Activated naive CD8-positive, alpha-beta T cell (primary cell): ENCODE results near the gene HIVEP2.

Source experiments
- H3K27ac Mint-ChIP-seq: one replicate; pipeline ENCODE4 v1.8.0; 2021; ENCODE audit warnings: mixed read lengths
- H3K27me3 Mint-ChIP-seq: one replicate; pipeline ENCODE4 v1.8.0; 2021; ENCODE audit warnings: mixed read lengths
- H3K36me3 Mint-ChIP-seq: one replicate; pipeline ENCODE4 v1.8.0; 2021; ENCODE audit warnings: mixed read lengths
- H3K4me1 Mint-ChIP-seq: one replicate; pipeline ENCODE4 v1.8.0; 2021; ENCODE audit warnings: low read depth, mixed read lengths
- H3K4me3 Mint-ChIP-seq: one replicate; pipeline ENCODE4 v1.8.0; 2021; ENCODE audit warnings: mild to moderate bottlenecking, mixed read lengths
- H3K9me3 Mint-ChIP-seq: one replicate; pipeline ENCODE4 v1.8.0; 2021; ENCODE audit warnings: low read depth, mixed read lengths

The HIVEP2 gene

DNA sequence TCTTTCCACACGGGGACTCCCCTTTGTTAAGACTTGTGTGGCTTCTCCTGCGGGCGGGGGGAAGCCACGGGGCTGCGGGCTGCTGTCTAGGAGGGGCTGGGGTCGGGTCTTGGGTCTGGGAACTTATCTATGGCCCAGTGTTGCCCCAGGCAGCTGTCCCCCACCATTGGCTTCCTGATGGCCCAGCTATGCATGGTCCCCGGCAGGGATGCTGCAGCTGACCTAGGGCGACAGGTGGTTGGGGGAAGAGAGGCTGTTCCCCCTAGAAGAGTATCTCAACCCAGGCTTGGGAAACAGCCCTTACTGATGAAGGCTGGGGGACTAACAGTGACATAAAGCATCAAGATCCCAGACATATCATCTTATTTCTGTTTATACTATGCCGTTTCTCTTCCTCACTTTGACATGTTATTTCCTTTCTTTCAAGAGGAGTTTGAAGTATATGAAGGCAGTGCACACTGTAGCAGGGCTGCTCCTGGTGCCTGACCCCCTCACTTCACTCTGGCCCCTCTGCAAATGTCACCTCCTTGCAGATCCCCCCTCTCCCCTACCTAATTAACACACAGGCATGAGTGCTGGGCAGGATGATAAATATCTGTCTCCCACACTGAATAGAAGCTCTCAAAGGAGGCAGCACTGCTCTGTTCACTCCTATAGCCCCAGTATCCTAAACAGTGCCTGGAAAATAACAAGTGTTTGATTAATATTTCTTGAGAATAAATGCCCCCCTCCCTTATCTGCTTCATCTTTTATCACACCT lies 87.0 kb downstream of the HIVEP2 start:
- no peaks in the 10 kb centered on the region for H3K27me3 Mint-ChIP-seq
- H3K27ac Mint-ChIP-seq: peak overlapping the region; percentile 96
- peak overlapping the region; percentile 83 for H3K4me3 Mint-ChIP-seq
- H3K36me3 Mint-ChIP-seq: peaks cover 14% of the 10 kb centered on the region
- H3K4me1 Mint-ChIP-seq: peaks cover 84% of the 10 kb centered on the region
- no peaks in the 10 kb centered on the region for H3K9me3 Mint-ChIP-seq

DNA sequence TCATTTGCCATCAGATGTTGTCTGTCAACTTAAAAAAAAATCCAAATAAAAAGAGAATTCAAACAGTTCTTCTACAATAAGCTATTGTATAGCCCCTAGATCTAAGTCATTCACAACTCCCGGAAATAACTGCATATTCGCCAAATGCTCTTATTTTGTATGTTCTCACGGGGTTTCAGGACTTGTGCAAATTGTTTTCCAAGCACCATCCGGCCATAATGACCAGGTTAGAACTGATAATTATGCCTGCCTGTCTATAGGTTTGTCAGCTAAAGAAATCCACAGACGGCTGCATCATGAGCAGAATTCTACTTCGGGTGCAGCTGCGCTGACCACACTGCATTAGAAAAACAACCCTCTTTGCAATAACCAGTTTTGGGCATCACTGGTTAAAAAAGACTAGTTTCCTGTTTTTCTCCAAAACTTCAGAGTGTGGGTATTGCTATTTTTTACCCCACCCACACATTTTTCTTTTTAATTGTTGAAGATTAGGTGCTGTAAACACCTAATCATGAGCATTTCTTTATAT lies 87.7 kb downstream of the HIVEP2 start:
- no peaks in the 10 kb centered on the region for H3K9me3 Mint-ChIP-seq
- no peaks in the 10 kb centered on the region for H3K27me3 Mint-ChIP-seq
- peak overlapping the region; percentile 96 for H3K27ac Mint-ChIP-seq
- H3K4me3 Mint-ChIP-seq: peak overlapping the region; percentile 83
- H3K4me1 Mint-ChIP-seq: peaks cover 90% of the 10 kb centered on the region
- peaks cover 18% of the 10 kb centered on the region for H3K36me3 Mint-ChIP-seq

DNA sequence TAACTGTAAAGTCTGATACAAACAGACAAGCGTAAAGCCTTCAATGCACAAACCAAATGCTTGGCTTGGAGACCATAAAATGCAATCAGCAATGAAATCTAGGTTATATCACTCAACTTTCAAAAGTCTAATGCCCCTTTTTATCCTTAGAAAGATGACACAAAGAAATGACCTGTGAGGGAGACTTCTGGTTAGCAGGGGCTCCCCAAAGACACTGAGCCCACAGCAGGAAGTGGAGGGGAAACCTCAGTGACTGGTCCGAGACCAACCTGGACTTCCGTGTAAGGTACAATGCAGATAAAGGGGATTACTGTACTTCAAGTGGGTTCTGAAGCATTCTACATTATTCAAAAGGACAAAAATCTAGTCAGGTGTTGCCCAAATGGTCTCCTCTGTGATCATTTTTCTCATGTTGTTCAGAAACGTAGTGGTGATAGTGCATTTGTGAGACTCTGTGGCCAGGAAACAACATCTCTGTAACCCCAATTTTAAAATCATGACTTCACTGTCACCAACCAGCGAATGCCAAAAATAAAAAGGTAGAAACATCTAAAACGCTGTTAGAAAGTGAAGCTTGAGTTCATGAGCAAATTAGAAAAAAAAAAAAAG lies 88.2 kb downstream of the HIVEP2 start:
- Mint-ChIP-seq H3K27ac (peak overlapping the region; percentile 96), H3K27me3 (no peaks in the 10 kb centered on the region), H3K36me3 (peaks cover 18% of the 10 kb centered on the region), H3K9me3 (no peaks in the 10 kb centered on the region), H3K4me3 (peak overlapping the region; percentile 83), H3K4me1 (peaks cover 93% of the 10 kb centered on the region)

DNA sequence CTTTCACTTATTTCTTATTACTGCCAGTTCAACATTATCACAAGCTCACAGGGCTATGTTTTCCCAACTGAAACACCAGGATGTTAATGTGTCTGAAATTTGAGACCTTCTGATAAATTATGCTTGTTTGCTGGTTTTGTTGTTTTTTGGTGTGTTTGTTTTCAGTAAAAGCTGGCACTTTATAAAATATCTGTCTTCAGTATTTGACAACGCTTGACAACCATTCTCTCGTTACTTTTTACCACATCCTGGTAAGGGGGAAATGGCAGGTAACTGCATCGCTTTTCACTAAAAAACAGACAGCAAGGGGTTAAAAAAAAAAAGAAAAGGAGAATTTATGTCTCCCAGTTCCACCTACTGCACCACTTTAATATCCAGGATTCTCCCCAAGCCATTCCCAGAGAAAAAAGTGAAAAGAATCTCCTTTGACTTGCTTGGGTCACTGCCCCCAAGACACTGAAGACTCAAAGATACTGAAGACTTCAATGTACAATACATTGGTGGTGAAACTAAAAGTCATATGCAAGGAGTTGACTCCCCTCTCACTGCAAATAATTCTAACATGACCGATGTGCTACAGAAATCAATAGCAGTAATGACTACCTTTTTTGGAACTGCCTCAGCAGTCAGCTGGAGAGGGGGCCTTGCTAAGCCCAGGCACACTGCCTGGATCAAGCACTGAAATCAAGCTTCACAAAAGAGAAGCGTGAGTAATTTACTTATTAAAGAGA lies 88.9 kb downstream of the HIVEP2 start:
- H3K4me3 Mint-ChIP-seq: peak overlapping the region; percentile 83

DNA sequence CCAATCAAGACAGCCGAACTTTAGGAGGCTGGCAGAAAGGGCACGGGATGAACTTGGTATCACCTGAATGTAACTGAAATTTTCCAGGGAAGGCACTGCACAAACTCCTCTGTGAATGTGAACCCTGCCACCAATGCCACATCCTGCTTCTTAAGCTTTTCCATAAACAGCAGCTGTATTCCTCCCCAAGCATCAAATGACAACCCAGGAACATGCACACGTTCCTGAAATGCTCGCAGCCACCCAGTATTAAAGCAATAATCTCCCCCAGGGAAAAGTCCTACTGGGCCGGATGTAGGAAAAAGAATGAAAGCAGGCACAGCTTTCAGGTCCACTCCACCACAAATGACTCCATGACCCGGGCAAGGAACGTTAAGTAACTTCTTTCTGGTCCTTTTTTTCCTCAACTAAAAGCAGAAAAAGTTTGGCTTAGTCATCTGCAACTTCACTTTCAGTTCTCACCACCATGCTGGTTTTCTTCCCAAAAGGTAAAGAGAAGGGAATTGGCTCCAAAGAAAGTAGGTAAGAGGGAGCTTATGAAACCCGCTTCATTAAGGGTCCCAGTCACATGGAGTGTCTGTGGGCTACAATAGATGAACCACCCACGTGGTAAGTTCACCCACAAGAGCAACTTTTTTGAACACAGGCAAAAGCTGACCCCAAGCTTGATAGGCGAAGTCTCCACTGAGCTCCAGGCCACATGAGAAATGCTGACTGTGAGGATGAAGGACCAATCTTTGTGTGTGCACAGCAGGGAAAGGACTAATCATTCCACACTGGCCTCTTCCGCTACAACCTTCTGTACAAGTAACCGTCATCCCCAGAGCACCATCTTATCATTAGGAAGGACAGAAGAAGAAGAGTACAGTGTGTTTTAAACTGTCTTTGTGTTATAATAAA lies 90.1 kb downstream of the HIVEP2 start:
- Mint-ChIP-seq H3K9me3 (no peaks in the 10 kb centered on the region), H3K27me3 (no peaks in the 10 kb centered on the region), H3K36me3 (peaks cover 17% of the 10 kb centered on the region), H3K27ac (peak overlapping the region; percentile 96), H3K4me1 (peaks cover 95% of the 10 kb centered on the region), H3K4me3 (peak overlapping the region; percentile 83)

More for the DNA sequence above, 88.9 kb downstream of the HIVEP2 start:
- H3K27me3 Mint-ChIP-seq: no peaks in the 10 kb centered on the region
- peaks cover 93% of the 10 kb centered on the region for H3K4me1 Mint-ChIP-seq
- H3K36me3 Mint-ChIP-seq: peaks cover 18% of the 10 kb centered on the region
- no peaks in the 10 kb centered on the region for H3K9me3 Mint-ChIP-seq
- peak overlapping the region; percentile 96 for H3K27ac Mint-ChIP-seq

DNA sequence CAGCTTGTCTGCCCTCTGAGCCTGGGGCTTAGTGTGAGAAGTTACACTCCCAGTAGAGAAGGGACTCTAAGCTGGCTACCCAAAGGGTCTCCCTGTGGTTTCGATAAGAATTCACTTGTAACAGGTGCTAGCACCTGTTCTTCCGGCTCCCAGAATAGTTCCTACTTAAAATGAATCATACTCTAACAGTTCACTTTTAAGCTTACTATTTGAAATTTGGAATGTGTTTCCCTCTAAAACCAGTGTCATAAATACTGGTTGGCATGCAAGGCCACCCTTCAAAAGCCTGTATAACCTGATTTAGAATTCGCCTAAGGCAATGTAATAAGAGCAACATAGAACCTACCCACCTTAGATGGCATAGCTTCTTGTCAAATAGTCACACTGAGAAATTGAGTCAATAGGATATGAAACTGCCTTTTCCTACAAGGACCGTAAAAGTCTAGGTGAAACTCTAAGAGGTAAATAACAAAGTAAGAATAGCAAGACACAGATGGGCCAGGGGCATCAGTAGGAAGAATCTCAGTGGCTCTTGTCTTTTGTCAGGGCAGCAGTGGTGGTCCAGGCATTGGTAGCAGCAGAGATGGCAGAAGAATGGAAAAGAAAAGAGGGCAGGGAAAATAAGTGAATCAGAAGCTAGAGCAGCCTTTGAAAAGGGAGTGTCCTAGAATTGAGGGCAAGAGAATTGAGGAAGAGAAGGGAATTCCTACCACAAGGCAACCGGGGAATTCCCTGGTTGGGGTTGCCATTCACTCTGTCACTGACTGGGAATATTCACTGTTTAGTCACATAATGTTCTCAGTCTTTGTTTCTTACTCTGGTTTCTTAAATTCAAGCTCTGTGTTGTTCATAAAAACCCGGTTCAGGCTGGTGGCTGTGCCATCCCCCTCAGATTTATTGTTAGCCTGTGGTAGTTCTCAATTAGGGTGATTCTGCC lies 91.5 kb downstream of the HIVEP2 start:
- peak overlapping the region; percentile 83 for H3K4me3 Mint-ChIP-seq
- peaks cover 96% of the 10 kb centered on the region for H3K4me1 Mint-ChIP-seq
- H3K27me3 Mint-ChIP-seq: no peaks in the 10 kb centered on the region
- H3K9me3 Mint-ChIP-seq: no peaks in the 10 kb centered on the region
- peaks cover 18% of the 10 kb centered on the region for H3K36me3 Mint-ChIP-seq
- H3K27ac Mint-ChIP-seq: peak overlapping the region; percentile 96

DNA sequence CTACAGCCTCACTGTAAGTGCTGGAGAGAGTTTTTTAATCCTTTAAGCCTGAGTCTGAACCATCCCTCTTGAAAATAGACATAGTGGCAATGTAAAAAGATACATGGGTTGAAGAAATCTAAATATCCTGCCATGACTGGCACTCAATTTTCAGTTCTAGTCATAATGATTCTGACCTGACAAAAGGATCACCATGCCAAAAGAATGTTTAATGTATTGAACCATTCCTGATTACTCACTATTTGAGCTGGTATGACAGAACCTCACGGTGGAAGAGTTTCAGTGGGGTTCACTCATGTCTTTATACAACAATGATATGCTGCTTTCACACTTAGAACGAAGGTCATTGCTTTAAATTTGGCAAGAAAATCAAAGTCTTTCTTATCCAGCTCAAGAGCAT lies 93.4 kb downstream of the HIVEP2 start:
- peak overlapping the region; percentile 78 for H3K4me3 Mint-ChIP-seq
- no peaks in the 10 kb centered on the region for H3K27me3 Mint-ChIP-seq
- peaks cover 18% of the 10 kb centered on the region for H3K36me3 Mint-ChIP-seq
- H3K27ac Mint-ChIP-seq: peak overlapping the region; percentile 94
- H3K9me3 Mint-ChIP-seq: no peaks in the 10 kb centered on the region
- H3K4me1 Mint-ChIP-seq: peaks cover 97% of the 10 kb centered on the region

DNA sequence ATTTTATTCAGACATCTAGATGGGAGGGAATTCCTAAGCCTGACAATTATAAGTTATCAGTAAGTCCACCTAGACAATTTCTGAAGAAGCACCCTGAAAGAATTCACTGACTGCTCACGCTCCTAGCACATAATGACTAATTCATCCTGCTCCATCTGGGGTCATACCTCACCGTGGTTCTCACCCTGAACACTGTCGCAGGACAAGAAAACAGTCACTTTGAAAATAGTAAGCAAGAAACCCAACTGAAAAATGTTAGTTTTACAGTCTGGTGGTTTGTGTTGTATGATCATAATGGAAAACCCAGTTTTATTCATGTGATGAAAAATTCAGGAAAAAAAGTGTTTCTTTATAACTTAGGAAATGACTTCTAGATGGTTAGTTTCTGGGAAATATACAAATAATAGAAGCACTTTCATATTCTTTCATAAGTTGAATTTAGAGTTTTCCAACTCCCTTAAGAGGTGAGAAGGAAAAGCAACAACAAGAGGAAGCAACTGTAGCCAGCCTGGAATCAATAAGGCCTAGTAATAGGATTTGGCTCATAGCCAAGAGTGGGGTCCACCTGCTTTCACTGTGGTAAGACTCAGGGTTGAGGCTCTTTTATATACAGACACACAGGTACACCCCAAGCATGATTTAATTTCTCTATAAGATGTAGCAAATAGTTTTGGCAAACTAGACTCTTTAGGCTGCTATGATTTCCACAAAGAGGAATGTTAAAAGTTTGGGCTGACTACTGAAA lies 94.1 kb downstream of the HIVEP2 start:
- Mint-ChIP-seq H3K36me3 (peaks cover 19% of the 10 kb centered on the region), H3K9me3 (no peaks in the 10 kb centered on the region), H3K27ac (peak overlapping the region; percentile 94), H3K4me1 (peaks cover 97% of the 10 kb centered on the region), H3K27me3 (no peaks in the 10 kb centered on the region), H3K4me3 (peak overlapping the region; percentile 78)

DNA sequence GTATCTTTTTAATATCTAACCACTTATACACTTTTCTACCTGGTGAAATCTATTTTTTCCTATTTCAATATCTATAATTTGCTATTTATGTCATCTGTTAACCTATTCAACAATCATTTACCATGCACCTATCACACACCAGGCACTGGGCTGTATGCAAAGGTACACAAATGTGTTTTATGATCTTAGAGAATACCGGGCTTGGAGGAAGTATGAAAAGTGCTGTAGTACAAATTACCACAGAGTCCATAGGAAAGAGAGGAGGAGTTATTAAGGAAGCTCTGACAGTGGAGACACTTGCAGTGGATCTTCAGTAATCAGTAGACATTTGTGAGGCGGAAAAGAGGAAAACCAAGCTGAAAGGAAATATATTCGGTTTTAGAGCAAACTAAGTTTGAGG lies 96.0 kb downstream of the HIVEP2 start:
- H3K9me3 Mint-ChIP-seq: no peaks in the 10 kb centered on the region
- no peaks in the 10 kb centered on the region for H3K27me3 Mint-ChIP-seq
- peak overlapping the region; percentile 100 for H3K27ac Mint-ChIP-seq
- H3K4me1 Mint-ChIP-seq: peaks cover 97% of the 10 kb centered on the region
- H3K36me3 Mint-ChIP-seq: peaks cover 16% of the 10 kb centered on the region
- peak overlapping the region; percentile 30 for H3K4me3 Mint-ChIP-seq

DNA sequence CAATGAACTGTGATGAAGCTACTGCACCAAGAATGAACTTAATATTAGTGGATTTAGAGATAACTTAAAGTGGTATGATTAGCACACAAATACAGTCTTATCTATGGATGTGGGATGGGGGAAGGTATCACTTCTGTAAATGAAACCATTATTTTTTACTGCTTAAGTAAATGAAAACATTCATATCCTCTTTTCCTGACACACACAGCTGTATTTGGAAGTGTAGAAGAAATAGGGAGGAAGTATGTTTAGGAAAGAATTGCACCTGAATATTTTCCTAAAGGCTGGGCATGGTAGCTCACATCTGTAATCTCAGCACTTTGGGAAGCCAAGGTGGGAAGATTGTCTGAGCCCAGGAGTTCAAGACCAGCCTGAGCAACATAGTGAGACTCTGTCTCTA lies 96.8 kb downstream of the HIVEP2 start:
- Mint-ChIP-seq H3K27me3 (no peaks in the 10 kb centered on the region), H3K9me3 (no peaks in the 10 kb centered on the region), H3K4me3 (peak overlapping the region; percentile 34), H3K27ac (peak overlapping the region; percentile 100), H3K4me1 (peaks cover 97% of the 10 kb centered on the region), H3K36me3 (peaks cover 11% of the 10 kb centered on the region)

DNA sequence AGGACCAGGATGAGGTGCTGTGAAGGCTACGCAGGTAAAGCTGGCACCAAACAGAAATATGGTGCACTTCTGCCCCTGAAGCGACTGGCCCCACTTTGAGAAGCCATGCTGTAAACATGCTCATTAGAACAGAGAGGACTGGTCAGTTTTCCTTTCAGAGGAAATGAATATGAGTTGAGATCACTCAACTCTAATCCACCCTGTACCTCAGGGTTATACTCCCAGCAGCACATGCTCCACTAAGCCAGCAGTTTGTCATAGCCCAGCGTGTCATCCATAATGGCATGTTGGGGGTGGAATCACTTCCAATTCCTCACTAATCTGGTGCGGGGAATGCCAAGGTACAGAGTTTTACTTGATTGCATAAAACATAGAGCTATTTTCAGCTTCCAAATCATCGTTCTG lies 98.1 kb downstream of the HIVEP2 start:
- no peaks in the 10 kb centered on the region for H3K9me3 Mint-ChIP-seq
- peak overlapping the region; percentile 100 for H3K27ac Mint-ChIP-seq
- peaks cover 6% of the 10 kb centered on the region for H3K36me3 Mint-ChIP-seq
- no peaks in the 10 kb centered on the region for H3K27me3 Mint-ChIP-seq
- peak overlapping the region; percentile 83 for H3K4me3 Mint-ChIP-seq
- peaks cover 98% of the 10 kb centered on the region for H3K4me1 Mint-ChIP-seq

DNA sequence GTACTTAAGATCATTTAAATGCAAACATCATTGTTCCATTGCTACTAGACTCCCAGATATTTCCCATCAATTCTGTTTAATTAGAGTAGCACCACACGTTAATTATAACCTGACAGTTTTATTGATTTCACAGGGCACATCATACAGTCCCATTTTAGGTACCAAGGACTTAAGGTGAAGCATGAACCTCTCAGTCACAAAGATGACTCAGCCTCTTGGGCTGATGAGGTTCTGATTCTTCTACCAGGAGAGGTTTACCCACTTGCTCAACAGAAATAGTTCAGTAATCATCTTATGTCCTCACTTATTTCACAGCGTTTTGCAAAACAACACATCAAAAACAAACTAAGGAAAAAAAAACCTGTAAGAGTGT lies 98.5 kb downstream of the HIVEP2 start:
- H3K36me3 Mint-ChIP-seq: peaks cover 6% of the 10 kb centered on the region
- no peaks in the 10 kb centered on the region for H3K9me3 Mint-ChIP-seq
- H3K4me1 Mint-ChIP-seq: peaks cover 98% of the 10 kb centered on the region
- H3K27ac Mint-ChIP-seq: peak overlapping the region; percentile 100
- no peaks in the 10 kb centered on the region for H3K27me3 Mint-ChIP-seq
- peak overlapping the region; percentile 83 for H3K4me3 Mint-ChIP-seq
